Naive thymus-derived CD8-positive, alpha-beta T cell (primary cell): ENCODE measurements around the gene ST6GAL1. TPM values are rescaled to one million over a fixed set of nuclear protein-coding genes. Genes with fewer than 3 reads are reported as not detected.

ENCODE experiments used
- ATAC-seq, 2 donors: fragments of 150-1000 bp; cut with Tn5 transposase in 1 of 2; sonication (Bioruptor Pico), chemical (Tn5 transposase) in 1 of 2; 1 replicate in 1 of 2; 2 replicates in 1 of 2; pipeline ENCODE4 v1.10.0; 2021; ENCODE audit warnings: mild to moderate bottlenecking in 2 of 2, moderate library complexity in 2 of 2
- POLR2A ChIA-PET: fragments of 350-600 bp; sonication (Branson Sonifier 250); formaldehyde crosslinking; loops from one replicate; lab custom pipeline; 2021; ENCODE audit warnings: antibody characterized with exemption; lab: Charles Lee
- DNase-seq, 10 donors: peaks; one replicate each; pipeline versions ENCODE4 v3.0.0 to v3.0.0-alpha.2; 2020 to 2022
- H3K27ac Mint-ChIP-seq, 10 donors: one replicate each; pipeline ENCODE4 v1.8.0; 2020 to 2022; ENCODE audit warnings: mild to moderate bottlenecking in 10 of 10, mixed read lengths in 10 of 10, moderate library complexity in 4 of 10, inconsistent platforms in 1 of 10
- H3K27me3 Mint-ChIP-seq, 5 donors: one replicate each; pipeline ENCODE4 v1.8.0; 2021 to 2022; ENCODE audit warnings: mixed read lengths in 5 of 5
- H3K36me3 Mint-ChIP-seq, 3 donors: one replicate each; pipeline ENCODE4 v1.8.0; 2020 to 2022; ENCODE audit warnings: mixed read lengths in 3 of 3, mild to moderate bottlenecking in 2 of 3, inconsistent platforms in 1 of 3
- H3K4me1 Mint-ChIP-seq, 4 donors: one replicate each; pipeline ENCODE4 v1.8.0; 2021 to 2022; ENCODE audit warnings: mixed read lengths in 4 of 4
- H3K4me3 Mint-ChIP-seq, 10 donors: one replicate each; pipeline ENCODE4 v1.8.0; 2020 to 2022; ENCODE audit warnings: mild to moderate bottlenecking in 10 of 10, mixed read lengths in 10 of 10, moderate library complexity in 6 of 10, inconsistent platforms in 1 of 10
- H3K9me3 Mint-ChIP-seq, 9 donors: one replicate each; pipeline ENCODE4 v1.8.0; 2020 to 2022; ENCODE audit warnings: mixed read lengths in 9 of 9, mild to moderate bottlenecking in 3 of 9, inconsistent platforms in 1 of 9, moderate library complexity in 1 of 9
- polyA plus RNA-seq, 3 donors: library from polyadenylated mRNA; unstranded; fragments of 300-500 nt; fragmentation: Illumina TruSeq; gene quantifications; one replicate each; pipeline ENCODE4 v1.2.3, GENCODE V29; 2021
- total RNA-seq, 8 experiments: library from RNA in 2 of 8; stranded (reverse) in 2 of 8; gene quantifications; one replicate each; pipeline ENCODE4 v1.2.3 and lab custom pipeline; 2021 to 2026

ST6GAL1 gene
- total and polyA plus RNA-seq, 5 experiments from 2014 or later, result 139 to 250 (median 223) TPM

- Mint-ChIP-seq H3K27me3 (no peaks in the 10 kb centered on the region), H3K27ac (peak overlapping the region; percentile 53 to 90 (median 72)), H3K4me1 (peaks cover 12 to 18% (median 17%) of the 10 kb centered on the region in 4 donors), H3K4me3 (no peak overlapping the region), H3K36me3 (peaks cover 0 to 79% (median 13%) of the 10 kb centered on the region in 3 donors), H3K9me3 (no peaks in the 10 kb centered on the region)
- no peak for ATAC-seq
- POLR2A ChIA-PET, result no interaction called here
- DNase-seq, result no peak
These were observed 146.0 kb downstream of the ST6GAL1 start for GRCh38 chr3:187076297-187076696.

DNA sequence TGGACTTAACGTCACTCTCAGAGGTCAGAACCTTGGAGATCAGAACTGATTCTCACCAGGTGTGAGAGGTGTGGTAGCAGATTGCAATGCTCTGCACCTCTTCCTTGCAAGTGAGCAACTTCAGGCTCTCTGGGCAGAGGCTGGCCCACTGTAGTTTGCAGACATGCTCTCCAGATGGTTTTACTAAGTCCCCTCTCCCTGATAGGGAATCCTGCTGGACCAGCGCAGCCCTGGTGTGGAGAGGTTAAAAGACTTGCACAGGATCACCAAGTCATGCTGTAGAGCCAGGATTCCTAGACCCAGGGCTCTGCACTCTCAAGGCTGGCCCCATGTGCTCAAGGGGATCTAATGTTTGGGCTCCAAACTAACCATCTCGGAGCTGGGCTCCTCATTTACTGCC lies 146.8 kb downstream of the ST6GAL1 start:
- Mint-ChIP-seq H3K4me3 (no peak overlapping the region), H3K27me3 (no peaks in the 10 kb centered on the region), H3K4me1 (peaks cover 12 to 18% (median 14%) of the 10 kb centered on the region in 4 donors), H3K9me3 (no peaks in the 10 kb centered on the region), H3K27ac (peak overlapping the region in 7 of 10 donors; percentile 10 to 72 (median 53)), H3K36me3 (peaks cover 0 to 72% (median 13%) of the 10 kb centered on the region in 3 donors)
- POLR2A ChIA-PET, result no interaction called here
- DNase-seq (no peak), ATAC-seq (no peak)

GRCh38 chr3:187077537-187077936 lies 147.2 kb downstream of the ST6GAL1 start:
- POLR2A ChIA-PET, result no interaction called here
- Mint-ChIP-seq H3K4me3 (no peak overlapping the region), H3K9me3 (no peaks in the 10 kb centered on the region), H3K4me1 (peaks cover 8 to 18% (median 11%) of the 10 kb centered on the region in 4 donors), H3K36me3 (peaks cover 0 to 69% (median 13%) of the 10 kb centered on the region in 3 donors), H3K27ac (peak overlapping the region in 6 of 10 donors; percentile 40 to 82 (median 70)), H3K27me3 (no peaks in the 10 kb centered on the region)
- no peak for DNase-seq
- no peak for ATAC-seq

DNA sequence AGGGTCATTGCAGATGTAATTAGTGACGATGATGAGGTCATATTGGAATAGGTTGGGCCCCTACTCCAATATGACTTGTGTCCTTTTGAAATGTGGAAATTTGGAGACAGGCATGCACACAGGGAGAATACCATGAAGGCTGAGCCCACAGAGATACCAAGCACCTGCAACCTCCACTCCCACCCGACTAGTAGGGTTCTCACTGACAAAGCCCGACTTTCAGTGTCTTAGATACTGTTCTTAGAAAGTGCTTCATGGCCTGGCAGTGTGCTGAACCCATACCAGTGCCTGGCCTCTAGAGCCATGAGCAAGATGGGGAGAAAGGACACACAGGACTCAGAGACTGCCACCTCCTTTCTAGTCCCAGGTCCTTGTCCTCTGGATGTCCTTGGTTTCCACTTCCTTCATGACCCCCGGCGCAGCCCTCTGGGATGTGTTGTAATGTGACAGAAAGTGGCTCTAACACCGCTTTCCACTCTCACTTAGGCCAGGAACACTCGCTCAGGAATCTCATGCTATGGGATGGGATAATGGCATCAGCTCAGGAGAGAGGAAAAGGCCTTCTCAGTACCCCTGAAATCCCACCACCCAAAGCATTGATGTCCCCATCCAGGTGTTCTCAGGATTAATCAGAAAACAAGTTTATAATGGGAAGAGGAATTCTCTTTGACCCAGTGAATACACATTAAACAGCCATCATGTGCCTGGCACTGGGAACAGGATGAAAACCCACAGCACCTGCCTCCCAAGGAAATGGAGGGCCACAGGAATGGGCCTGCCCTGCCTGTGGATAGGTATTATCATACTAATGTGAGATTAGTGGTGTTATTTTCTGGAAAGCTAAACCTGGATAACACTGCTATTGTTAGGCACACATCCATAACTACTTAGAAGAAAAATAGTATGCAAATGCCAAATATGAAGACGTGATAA lies 149.0 kb downstream of the ST6GAL1 start:
- DNase-seq (no peak), ATAC-seq (no peak)
- peak overlapping the region; percentile 8 to 79 (median 40) for H3K27ac Mint-ChIP-seq
- H3K4me1 Mint-ChIP-seq, result peaks cover 7 to 11% (median 10%) of the 10 kb centered on the region in 4 donors
- H3K36me3 Mint-ChIP-seq, result peaks cover 0 to 51% (median 8%) of the 10 kb centered on the region in 3 donors
- no peaks in the 10 kb centered on the region for H3K9me3 Mint-ChIP-seq
- H3K4me3 Mint-ChIP-seq, result peak overlapping the region in 1 of 10 donors; percentile 34
- POLR2A ChIA-PET, result no interaction called here
- H3K27me3 Mint-ChIP-seq, result no peaks in the 10 kb centered on the region

- Mint-ChIP-seq H3K36me3 (peaks cover 2 to 35% (median 3%) of the 10 kb centered on the region in 3 donors), H3K4me1 (peaks cover 11 to 18% (median 16%) of the 10 kb centered on the region in 4 donors), H3K27ac (peak overlapping the region in 7 of 10 donors; percentile 12 to 81 (median 46)), H3K4me3 (no peak overlapping the region), H3K27me3 (no peaks in the 10 kb centered on the region), H3K9me3 (peaks cover 0 to 8% (median 0%) of the 10 kb centered on the region in 9 donors)
- DNase-seq, result no peak
- POLR2A ChIA-PET, result interaction anchor here (0.7 to 1.3 kb wide), 4 partner anchors 14 to 83 kb away, joined by 3 to 5 read pairs (median 4); no protein-coding TSS in a partner anchor
- ATAC-seq, result no peak
These were observed 150.6 kb downstream of the ST6GAL1 start for GRCh38 chr3:187080799-187081450.

- peaks cover 10 to 17% (median 11%) of the 10 kb centered on the region in 3 donors for H3K36me3 Mint-ChIP-seq
- no peak for ATAC-seq
- no peaks in the 10 kb centered on the region for H3K27me3 Mint-ChIP-seq
- POLR2A ChIA-PET, result no interaction called here
- no peak overlapping the region for H3K4me3 Mint-ChIP-seq
- H3K27ac Mint-ChIP-seq, result peak overlapping the region in 6 of 10 donors; percentile 3 to 52 (median 32)
- H3K4me1 Mint-ChIP-seq, result peaks cover 5 to 18% (median 11%) of the 10 kb centered on the region in 4 donors
- DNase-seq, result no peak
- peaks cover 0 to 23% (median 5%) of the 10 kb centered on the region in 9 donors for H3K9me3 Mint-ChIP-seq
These were observed 152.5 kb downstream of the ST6GAL1 start for GRCh38 chr3:187082758-187083375.

- H3K4me3 Mint-ChIP-seq, result peak overlapping the region in 2 of 10 donors; percentile 20 to 45
- peaks cover 2 to 33% (median 13%) of the 10 kb centered on the region in 9 donors for H3K9me3 Mint-ChIP-seq
- H3K36me3 Mint-ChIP-seq, result peaks cover 6 to 22% (median 15%) of the 10 kb centered on the region in 3 donors
- H3K27me3 Mint-ChIP-seq, result no peaks in the 10 kb centered on the region
- ATAC-seq (no peak), DNase-seq (no peak)
- peaks cover 5 to 18% (median 11%) of the 10 kb centered on the region in 4 donors for H3K4me1 Mint-ChIP-seq
- peak overlapping the region in 3 of 10 donors; percentile 52 to 60 (median 59) for H3K27ac Mint-ChIP-seq
- POLR2A ChIA-PET, result interaction anchor here (0.6 to 2.9 kb wide), 3 partner anchors 57 to 982 kb away, joined by 3 to 11 read pairs (median 3); no protein-coding TSS in a partner anchor
These were observed 153.8 kb downstream of the ST6GAL1 start for GRCh38 chr3:187084126-187084525.

DNA sequence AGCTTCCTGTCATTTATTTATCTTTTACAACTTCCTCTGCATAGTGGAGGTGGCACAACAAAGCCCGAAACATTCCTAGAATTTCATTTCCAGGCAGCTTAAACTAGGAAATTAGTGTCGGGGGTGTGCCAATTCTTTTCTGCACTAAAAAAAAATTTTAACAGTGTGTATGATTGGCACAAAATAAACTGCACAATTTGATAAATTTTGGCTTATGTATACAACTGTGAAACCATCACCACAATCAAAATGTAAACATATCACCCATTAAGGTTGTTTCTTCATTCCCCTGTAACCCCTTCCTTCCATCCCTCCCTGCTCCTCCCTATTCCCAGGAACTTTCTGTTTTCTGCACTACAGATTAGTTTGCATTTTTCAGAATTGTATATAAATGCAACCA lies 154.3 kb downstream of the ST6GAL1 start:
- Mint-ChIP-seq H3K9me3 (peaks cover 2 to 37% (median 13%) of the 10 kb centered on the region in 9 donors), H3K27me3 (no peaks in the 10 kb centered on the region), H3K36me3 (peaks cover 2 to 25% (median 15%) of the 10 kb centered on the region in 3 donors), H3K4me1 (peaks cover 5 to 18% (median 11%) of the 10 kb centered on the region in 4 donors), H3K27ac (peak overlapping the region in 4 of 10 donors; percentile 36 to 60 (median 56)), H3K4me3 (peak overlapping the region in 3 of 10 donors; percentile 18 to 45 (median 20))
- POLR2A ChIA-PET, result interaction anchor here (2.9 kb wide), 1 partner anchor 58 kb away, joined by 11 read pairs; no protein-coding TSS in a partner anchor
- ATAC-seq (no peak), DNase-seq (no peak)

DNA sequence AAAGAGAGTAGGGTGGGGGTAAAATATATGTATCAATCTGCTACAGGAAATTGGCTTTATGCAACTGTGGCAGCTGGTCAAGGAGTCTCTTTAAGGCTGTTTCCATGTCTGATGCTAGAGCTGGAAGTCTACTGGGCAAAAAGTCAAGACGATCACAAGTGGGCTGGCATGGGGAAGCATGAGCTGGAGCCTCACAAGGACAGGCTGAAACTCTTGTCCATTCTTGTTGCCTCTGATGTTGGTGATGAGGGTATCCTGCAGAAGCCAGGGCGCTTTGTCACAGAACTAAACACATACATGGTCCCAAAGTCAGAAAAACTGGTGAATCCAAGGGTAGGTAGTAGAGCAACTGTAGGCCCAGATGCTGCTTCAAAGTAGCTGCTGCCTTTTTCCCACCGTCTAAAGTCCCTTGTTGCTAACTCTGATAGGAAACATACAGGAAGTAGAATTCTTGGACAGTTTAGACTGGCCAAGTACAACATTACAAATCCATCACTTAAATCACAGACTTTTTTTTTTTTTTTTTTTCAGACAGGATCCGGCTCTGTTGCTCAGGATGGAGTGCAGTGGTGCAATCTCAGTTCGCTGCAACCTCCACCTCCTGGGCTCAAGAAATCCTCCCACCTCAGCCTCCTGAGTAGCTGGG lies 154.8 kb downstream of the ST6GAL1 start:
- POLR2A ChIA-PET, result interaction anchor here (0.7 to 2.9 kb wide), 5 partner anchors 10 to 301 kb away, joined by 3 to 11 read pairs (median 6); no protein-coding TSS in a partner anchor
- ATAC-seq (no peak), DNase-seq (no peak)
- Mint-ChIP-seq H3K4me3 (peak overlapping the region in 1 of 10 donors; percentile 9), H3K27me3 (no peaks in the 10 kb centered on the region), H3K27ac (peak overlapping the region in 3 of 10 donors; percentile 26 to 59 (median 52)), H3K4me1 (peaks cover 5 to 18% (median 11%) of the 10 kb centered on the region in 4 donors), H3K36me3 (peaks cover 2 to 25% (median 15%) of the 10 kb centered on the region in 3 donors), H3K9me3 (peaks cover 2 to 40% (median 13%) of the 10 kb centered on the region in 9 donors)

GRCh38 chr3:187085933-187086332 lies 155.6 kb downstream of the ST6GAL1 start:
- ATAC-seq (no peak), DNase-seq (no peak)
- Mint-ChIP-seq H3K4me3 (no peak overlapping the region), H3K9me3 (peaks cover 2 to 43% (median 13%) of the 10 kb centered on the region in 9 donors), H3K4me1 (peaks cover 5 to 18% (median 10%) of the 10 kb centered on the region in 4 donors), H3K27me3 (no peaks in the 10 kb centered on the region), H3K27ac (no peak overlapping the region), H3K36me3 (peaks cover 2 to 27% (median 17%) of the 10 kb centered on the region in 3 donors)
- POLR2A ChIA-PET, result interaction anchor here (0.7 to 2.9 kb wide), 4 partner anchors 9 to 301 kb away, joined by 5 to 11 read pairs (median 6); no protein-coding TSS in a partner anchor

- Mint-ChIP-seq H3K4me1 (peaks cover 5 to 18% (median 10%) of the 10 kb centered on the region in 4 donors), H3K36me3 (peaks cover 2 to 29% (median 17%) of the 10 kb centered on the region in 3 donors), H3K9me3 (peaks cover 2 to 48% (median 15%) of the 10 kb centered on the region in 9 donors), H3K27me3 (no peaks in the 10 kb centered on the region), H3K27ac (no peak overlapping the region), H3K4me3 (no peak overlapping the region)
- POLR2A ChIA-PET, result interaction anchor here (0.6 kb wide), 1 partner anchor 42 kb away, joined by 4 read pairs; no protein-coding TSS in a partner anchor
- no peak for ATAC-seq
- DNase-seq, result no peak
These were observed 156.5 kb downstream of the ST6GAL1 start for GRCh38 chr3:187086831-187087230.
